Gastroesophageal sphincter (tissue), 4 donors: ENCODE data around the gene ATP13A2. TPM values are rescaled to one million over a fixed set of nuclear protein-coding genes. Genes with fewer than 3 reads are reported as not detected.
A peak's percentile ranks its signal among the peaks of the same experiment; 100 is the strongest.

Source experiments
- ATAC-seq: fragments of 150-250 bp; one replicate; pipeline ENCODE4 v1.9.1; 2016; ENCODE audit warnings: mild to moderate bottlenecking, moderate library complexity
- H3K27ac ChIP-seq, 4 donors: fragments of 200-600 bp; sonication (generic) in 3 of 4; 1 replicate in 3 of 4; 2 replicates in 1 of 4; pipeline ENCODE4 v1.5.1; 2016 to 2019
- H3K27me3 ChIP-seq: fragments of 200-600 bp; sonication (generic); one replicate; pipeline ENCODE4 v1.5.1; 2019
- H3K36me3 ChIP-seq, 2 donors: fragments of 200-600 bp; sonication (generic); one replicate each; pipeline ENCODE4 v1.5.1; 2019; ENCODE audit warnings: control low read depth in 1 of 2
- H3K4me1 ChIP-seq, 3 donors: fragments of 200-600 bp; sonication (generic); 1 replicate in 2 of 3; 2 replicates in 1 of 3; pipeline ENCODE4 v1.5.1; 2016 to 2019; ENCODE audit warnings: control low read depth in 2 of 3
- H3K4me3 ChIP-seq, 2 donors: fragments of 200-600 bp; sonication (generic); one replicate each; pipeline ENCODE4 v1.5.1; 2019; ENCODE audit warnings: mild to moderate bottlenecking in 1 of 2, moderate library complexity in 1 of 2
- H3K9me3 ChIP-seq, 3 donors: fragments of 200-600 bp; sonication (generic); one replicate each; pipeline ENCODE4 v1.5.1; 2017 to 2019; ENCODE audit warnings: control low read depth in 2 of 3
- EP300 ChIP-seq: sonication (generic); formaldehyde crosslinking; IDR thresholded peaks from one replicate; pipeline ENCODE4 v1.6.1; 2017; ENCODE audit warnings: antibody characterized with exemption, mild to moderate bottlenecking
- POLR2A ChIP-seq, 2 donors: fragments of 450-650 bp; IDR thresholded peaks; one replicate each; pipeline ENCODE4 v1.6.1; 2017; ENCODE audit warnings: antibody characterized with exemption in 2 of 2, mild to moderate bottlenecking in 2 of 2, moderate library complexity in 1 of 2
- POLR2AphosphoS5 ChIP-seq: sonication (generic); formaldehyde crosslinking; IDR thresholded peaks from one replicate; pipeline ENCODE4 v1.6.1; 2017; ENCODE audit warnings: antibody characterized with exemption
- WGBS, 2 donors: methylation state at CpG; one replicate each; pipeline ENCODE4 v1.1.5; 2018; ENCODE audit warnings: low coverage in 1 of 2; 5-methylcytosine and 5-hydroxymethylcytosine counted together
- total RNA-seq, 4 donors: library from RNA; depleted of rRNA; stranded (reverse); fragments of >200 nt; gene quantifications; one replicate each; pipeline ENCODE4 v1.1.0, GENCODE V29; 2016
- TF ChIP-seq, protein P1 (sequence below), 4 experiments: fragments of 200-600 bp in 2 of 4; fragments of 450-650 bp in 2 of 4; sonication (generic) in 1 of 4; IDR thresholded peaks; one replicate each; pipeline ENCODE4 v1.5.1; 2017 to 2019; ENCODE audit warnings: antibody characterized with exemption in 4 of 4, mild to moderate bottlenecking in 2 of 4, moderate library complexity in 2 of 4

ATP13A2 gene
- total RNA-seq, 4 donors from 2014 or later, result 19.1 to 29.2 (median 20.1) TPM

GRCh38 chr1:17013491-17014320 lies 2.0 kb upstream of the ATP13A2 start:
- H3K27ac ChIP-seq, result no peak overlapping the region

DNA sequence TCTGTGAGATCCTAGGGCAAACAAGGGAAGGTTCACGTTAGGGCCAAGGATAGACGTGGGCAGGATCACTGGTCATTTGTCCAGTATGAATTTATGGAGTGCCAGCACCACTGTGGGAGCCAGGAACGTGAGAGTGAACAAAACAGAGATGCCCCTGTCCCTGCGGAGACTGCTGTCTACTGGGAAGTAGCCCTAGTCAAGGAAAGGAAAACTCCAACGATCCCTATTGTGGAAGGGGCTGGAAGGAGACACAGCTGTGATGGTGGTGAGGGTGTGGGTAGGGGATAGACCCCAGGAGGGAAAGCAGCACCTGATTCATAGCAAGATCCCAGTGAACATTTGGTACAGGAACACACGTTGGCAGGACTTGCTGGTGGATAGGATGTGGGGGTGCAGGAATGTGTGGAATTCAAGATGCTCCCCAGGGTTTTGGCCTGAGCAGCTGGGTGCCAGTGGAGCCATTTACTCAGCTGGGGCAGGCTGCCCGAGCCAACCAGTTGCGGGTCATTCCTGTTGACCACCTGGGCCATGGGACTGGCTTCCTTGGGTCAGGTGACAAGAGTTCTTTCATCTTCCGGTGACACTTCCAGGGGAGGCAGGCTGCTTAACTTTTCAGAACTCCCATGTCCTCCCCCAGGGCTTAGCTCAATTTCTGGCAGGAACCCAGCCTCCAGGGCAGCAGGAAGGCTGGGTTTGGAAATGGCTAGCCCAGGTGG lies 1.2 kb upstream of the ATP13A2 start:
- no peak overlapping the region for H3K27ac ChIP-seq
- TF ChIP-seq POLR2AphosphoS5 (no peak), POLR2A (IDR thresholded peaks at IDR 0.05) (no peak), EP300 (no peak)
- TF ChIP-seq, protein P1, sequence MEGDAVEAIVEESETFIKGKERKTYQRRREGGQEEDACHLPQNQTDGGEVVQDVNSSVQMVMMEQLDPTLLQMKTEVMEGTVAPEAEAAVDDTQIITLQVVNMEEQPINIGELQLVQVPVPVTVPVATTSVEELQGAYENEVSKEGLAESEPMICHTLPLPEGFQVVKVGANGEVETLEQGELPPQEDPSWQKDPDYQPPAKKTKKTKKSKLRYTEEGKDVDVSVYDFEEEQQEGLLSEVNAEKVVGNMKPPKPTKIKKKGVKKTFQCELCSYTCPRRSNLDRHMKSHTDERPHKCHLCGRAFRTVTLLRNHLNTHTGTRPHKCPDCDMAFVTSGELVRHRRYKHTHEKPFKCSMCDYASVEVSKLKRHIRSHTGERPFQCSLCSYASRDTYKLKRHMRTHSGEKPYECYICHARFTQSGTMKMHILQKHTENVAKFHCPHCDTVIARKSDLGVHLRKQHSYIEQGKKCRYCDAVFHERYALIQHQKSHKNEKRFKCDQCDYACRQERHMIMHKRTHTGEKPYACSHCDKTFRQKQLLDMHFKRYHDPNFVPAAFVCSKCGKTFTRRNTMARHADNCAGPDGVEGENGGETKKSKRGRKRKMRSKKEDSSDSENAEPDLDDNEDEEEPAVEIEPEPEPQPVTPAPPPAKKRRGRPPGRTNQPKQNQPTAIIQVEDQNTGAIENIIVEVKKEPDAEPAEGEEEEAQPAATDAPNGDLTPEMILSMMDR (IDR thresholded peaks at IDR 0.05), result no peak

More at GRCh38 chr1:17013491-17014320, 2.0 kb upstream of the ATP13A2 start:
- H3K27me3 ChIP-seq, result no peaks in the 10 kb centered on the region
- TF ChIP-seq, protein P1 (IDR thresholded peaks at IDR 0.05), result no peak
- no peak for TF ChIP-seq POLR2AphosphoS5
- TF ChIP-seq POLR2A (IDR thresholded peaks at IDR 0.05), result no peak
- TF ChIP-seq EP300, result no peak
- H3K9me3 ChIP-seq, result no peaks in the 10 kb centered on the region
- no peak overlapping the region for H3K4me3 ChIP-seq
- peaks cover 0 to 16% of the 10 kb centered on the region in 2 donors for H3K36me3 ChIP-seq
- H3K4me1 ChIP-seq, result peaks cover 0 to 31% (median 22%) of the 10 kb centered on the region in 3 donors
- WGBS, 2 donors, result 75 to 89% methylated on average over 5 to 7 of the region's 13 CpGs
- ATAC-seq, result no peak

GRCh38 chr1:17011092-17011438 lies 663 bp downstream of the ATP13A2 start:
- Histone ChIP-seq H3K4me1 (peaks cover 0 to 31% (median 22%) of the 10 kb centered on the region in 3 donors), H3K27ac (peak overlapping the region in 3 of 4 donors; percentile 45 to 79 (median 47)), H3K4me3 (peak overlapping the region; percentile 45 to 71), H3K9me3 (no peaks in the 10 kb centered on the region), H3K36me3 (peaks cover 0 to 6% of the 10 kb centered on the region in 2 donors), H3K27me3 (no peaks in the 10 kb centered on the region)
- no peak for TF ChIP-seq POLR2AphosphoS5
- TF ChIP-seq, protein P1 (IDR thresholded peaks at IDR 0.05), result no peak
- no peak for TF ChIP-seq POLR2A (IDR thresholded peaks at IDR 0.05)
- no peak for TF ChIP-seq EP300
- no CpG with 5 or more reads among the region's 15 CpGs for WGBS, 2 donors
- no peak for ATAC-seq

More for the DNA sequence above, 1.2 kb upstream of the ATP13A2 start:
- no peaks in the 10 kb centered on the region for H3K27me3 ChIP-seq
- peaks cover 0 to 8% of the 10 kb centered on the region in 2 donors for H3K36me3 ChIP-seq
- 63 to 73% methylated on average over 5 of the region's 9 CpGs for WGBS, 2 donors
- H3K4me3 ChIP-seq, result no peak overlapping the region
- no peak for ATAC-seq
- peaks cover 0 to 31% (median 22%) of the 10 kb centered on the region in 3 donors for H3K4me1 ChIP-seq
- no peaks in the 10 kb centered on the region for H3K9me3 ChIP-seq

- peaks cover 0 to 31% (median 22%) of the 10 kb centered on the region in 3 donors for H3K4me1 ChIP-seq
- no peak overlapping the region for H3K4me3 ChIP-seq
- peaks cover 0 to 20% of the 10 kb centered on the region in 2 donors for H3K36me3 ChIP-seq
- no peak for TF ChIP-seq POLR2AphosphoS5
- no peak for TF ChIP-seq EP300
- no peak for TF ChIP-seq POLR2A (IDR thresholded peaks at IDR 0.05)
- TF ChIP-seq, protein P1 (IDR thresholded peaks at IDR 0.05), result no peak
- H3K9me3 ChIP-seq, result no peaks in the 10 kb centered on the region
- WGBS, 2 donors, result 50% methylated on average over 1 of the region's 4 CpGs; no CpG with 5 or more reads in 1 of the 2 donors
- H3K27me3 ChIP-seq, result no peaks in the 10 kb centered on the region
- ATAC-seq, result no peak
- H3K27ac ChIP-seq, result no peak overlapping the region
Observed at GRCh38 chr1:17009706-17010105, 2.0 kb downstream of the ATP13A2 start.
